ENCODE measurements around the gene MEX3C. TPM values are rescaled to one million over a fixed set of nuclear protein-coding genes. Genes with fewer than 3 reads are reported as not detected.

Gene MEX3C
- total RNA-seq, 1 donor from 2014 or later = 42.2 TPM

- DNase-seq = no peak
These were observed 6.3 kb downstream of the MEX3C start for GRCh38 chr18:51191128-51191717.

GRCh38 chr18:51190000-51190399 is 7.5 kb downstream of the MEX3C start:
- no peak for DNase-seq

- no peak for DNase-seq
These were observed 9.3 kb downstream of the MEX3C start for GRCh38 chr18:51188024-51188701.

- DNase-seq = no peak
These were observed 12.4 kb downstream of the MEX3C start for GRCh38 chr18:51185075-51185474.

GRCh38 chr18:51184091-51184457 is 13.4 kb downstream of the MEX3C start:
- DNase-seq = no peak

GRCh38 chr18:51183372-51184090 is 13.9 kb downstream of the MEX3C start:
- no peak for DNase-seq

GRCh38 chr18:51182824-51183223 is 14.7 kb downstream of the MEX3C start:
- no peak for DNase-seq

GRCh38 chr18:51171625-51172259 is 25.7 kb downstream of the MEX3C start:
- no peak for DNase-seq

GRCh38 chr18:51171223-51171622 is 26.3 kb downstream of the MEX3C start:
- DNase-seq = no peak

- DNase-seq = no peak
These were observed 26.8 kb downstream of the MEX3C start for GRCh38 chr18:51170664-51171063.

- DNase-seq = no peak
These were observed 27.8 kb downstream of the MEX3C start for GRCh38 chr18:51169731-51170130.

GRCh38 chr18:51168960-51169662 is 28.4 kb downstream of the MEX3C start:
- no peak for DNase-seq

GRCh38 chr18:51168026-51168742 is 29.3 kb downstream of the MEX3C start:
- no peak for DNase-seq

- no peak for DNase-seq
These were observed 32.2 kb downstream of the MEX3C start for GRCh38 chr18:51165296-51165695.

- no peak for DNase-seq
These were observed 32.7 kb downstream of the MEX3C start for GRCh38 chr18:51164761-51165281.

- no peak for DNase-seq
These were observed 33.1 kb downstream of the MEX3C start for GRCh38 chr18:51164342-51164741.

GRCh38 chr18:51163543-51163942 is 33.9 kb downstream of the MEX3C start:
- DNase-seq = no peak

- DNase-seq = no peak
These were observed 34.9 kb downstream of the MEX3C start for GRCh38 chr18:51162617-51163016.

- no peak for DNase-seq
These were observed 36.8 kb downstream of the MEX3C start for GRCh38 chr18:51160646-51161045.

GRCh38 chr18:51157215-51157614 is 40.3 kb downstream of the MEX3C start:
- no peak for DNase-seq

GRCh38 chr18:51154431-51155063 is 42.9 kb downstream of the MEX3C start:
- no peak for DNase-seq

Data from tongue (tissue), 2 donors.